Sigmoid colon (tissue), 7 donors: ENCODE measurements around the gene CDKN2A. TPM values are rescaled to one million over a fixed set of nuclear protein-coding genes. Genes with fewer than 3 reads are reported as not detected.

Experiments
- DNase-seq: peaks from one replicate; pipeline ENCODE4 v3.0.0-alpha.2; 2019
- H3K27ac ChIP-seq, 4 donors: fragments of 200-600 bp; sonication (generic); one replicate each; pipeline ENCODE4 v1.5.1; 2016 to 2019; ENCODE audit warnings: mild to moderate bottlenecking in 1 of 4
- H3K27me3 ChIP-seq, 3 donors: fragments of 200-600 bp; sonication (generic); one replicate each; pipeline ENCODE4 v1.5.1; 2019; ENCODE audit warnings: mild to moderate bottlenecking in 1 of 3
- H3K36me3 ChIP-seq, 4 donors: fragments of 200-600 bp; sonication (generic); one replicate each; pipeline ENCODE4 v1.5.1; 2016 to 2019
- H3K4me1 ChIP-seq, 4 donors: fragments of 200-600 bp; sonication (generic); one replicate each; pipeline ENCODE4 v1.5.1; 2017 to 2019
- H3K4me3 ChIP-seq, 4 donors: fragments of 200-600 bp; sonication (generic); one replicate each; pipeline ENCODE4 v1.5.1; 2017 to 2019; ENCODE audit warnings: mild to moderate bottlenecking in 2 of 4, moderate library complexity in 1 of 4
- H3K9me3 ChIP-seq, 4 donors: fragments of 200-600 bp in 3 of 4; sonication (generic) in 3 of 4; one replicate each; pipeline versions ENCODE4 v1.5.1 to v1.6.1; 2013 to 2019
- CTCF ChIP-seq, 4 experiments: fragments of 450-650 bp in 3 of 4; fragments of 200-600 bp in 1 of 4; IDR thresholded peaks; one replicate each; pipeline ENCODE4 v1.5.1; 2016 to 2019; ENCODE audit warnings: antibody characterized with exemption in 4 of 4, mild to moderate bottlenecking in 3 of 4, moderate library complexity in 2 of 4
- EP300 ChIP-seq, 4 donors: sonication (generic); formaldehyde crosslinking; IDR thresholded peaks; one replicate each; pipeline ENCODE4 v1.6.1; 2017; ENCODE audit warnings: antibody characterized with exemption in 4 of 4
- POLR2A ChIP-seq, 2 donors: fragments of 450-650 bp; IDR thresholded peaks; one replicate each; pipeline ENCODE4 v1.6.1; 2016; ENCODE audit warnings: antibody characterized with exemption in 2 of 2, mild to moderate bottlenecking in 2 of 2, moderate library complexity in 2 of 2
- POLR2AphosphoS5 ChIP-seq, 4 donors: sonication (generic); formaldehyde crosslinking; IDR thresholded peaks; one replicate each; pipeline ENCODE4 v1.6.1; 2017; ENCODE audit warnings: antibody characterized with exemption in 4 of 4
- WGBS, 2 donors: extraction: QIAGEN DNeasy Blood & Tissue Kit; methylation state at CpG; one replicate each; pipeline ENCODE4 v1.1.7; 2013; 5-methylcytosine and 5-hydroxymethylcytosine counted together
- intact Hi-C: fragments of 100-400 bp; cut with DNase I; formaldehyde crosslinking; loops from one replicate; pipeline ENCODE4 v1.15.1; 2023
- polyA plus RNA-seq, 3 donors: library from polyadenylated mRNA; stranded (reverse); fragments of 200-250 nt; gene quantifications; one replicate each; pipeline ENCODE4 v1.2.3, GENCODE V29; 2013
- total RNA-seq, 4 donors: library from RNA; depleted of rRNA; stranded (reverse); fragments of >200 nt; gene quantifications; one replicate each; pipeline ENCODE4 v1.1.0, GENCODE V29; 2016
- donor health status: healthy with polysubstance abuse.
- donor health status: Bipolar disorder and iron deficiency.
- donor health status: healthy.

CDKN2A gene
- total and polyA plus RNA-seq, 7 donors: 1.4 to 6.1 (median 2.5) TPM

GRCh38 chr9:21991072-21991959 lies 2.9 kb downstream of the CDKN2A start:
- peaks cover 0 to 25% (median 10%) of the 10 kb centered on the region in 4 donors for H3K4me1 ChIP-seq
- no peak for DNase-seq
- peaks cover 23 to 97% (median 56%) of the 10 kb centered on the region in 3 donors for H3K27me3 ChIP-seq
- H3K36me3 ChIP-seq: no peaks in the 10 kb centered on the region
- H3K9me3 ChIP-seq: no peaks in the 10 kb centered on the region
- TF ChIP-seq POLR2A (IDR thresholded peaks at IDR 0.05) (no peak), EP300 (IDR thresholded peaks at IDR 0.05) (no peak), POLR2AphosphoS5 (IDR thresholded peaks at IDR 0.05) (no peak), CTCF (IDR thresholded peaks at IDR 0.05) (no peak)
- intact Hi-C loops: no loop called here
- no peak overlapping the region for H3K27ac ChIP-seq
- no peak overlapping the region for H3K4me3 ChIP-seq
- 71 to 83% methylated on average over 5 of the region's 5 CpGs for WGBS, 2 donors

GRCh38 chr9:21989440-21990189 lies 4.6 kb downstream of the CDKN2A start:
- peaks cover 0 to 13% (median 10%) of the 10 kb centered on the region in 4 donors for H3K4me1 ChIP-seq
- 16 to 51% methylated on average over 35 of the region's 35 CpGs for WGBS, 2 donors
- no peaks in the 10 kb centered on the region for H3K9me3 ChIP-seq
- no peaks in the 10 kb centered on the region for H3K36me3 ChIP-seq
- no peak overlapping the region for H3K27ac ChIP-seq
- intact Hi-C loops: no loop called here
- no peak for TF ChIP-seq POLR2AphosphoS5 (IDR thresholded peaks at IDR 0.05)
- no peak for TF ChIP-seq POLR2A (IDR thresholded peaks at IDR 0.05)
- TF ChIP-seq EP300 (IDR thresholded peaks at IDR 0.05): no peak
- no peak for TF ChIP-seq CTCF (IDR thresholded peaks at IDR 0.05)
- H3K27me3 ChIP-seq: peaks cover 29 to 100% (median 69%) of the 10 kb centered on the region in 3 donors
- H3K4me3 ChIP-seq: no peak overlapping the region
- DNase-seq: no peak

DNA sequence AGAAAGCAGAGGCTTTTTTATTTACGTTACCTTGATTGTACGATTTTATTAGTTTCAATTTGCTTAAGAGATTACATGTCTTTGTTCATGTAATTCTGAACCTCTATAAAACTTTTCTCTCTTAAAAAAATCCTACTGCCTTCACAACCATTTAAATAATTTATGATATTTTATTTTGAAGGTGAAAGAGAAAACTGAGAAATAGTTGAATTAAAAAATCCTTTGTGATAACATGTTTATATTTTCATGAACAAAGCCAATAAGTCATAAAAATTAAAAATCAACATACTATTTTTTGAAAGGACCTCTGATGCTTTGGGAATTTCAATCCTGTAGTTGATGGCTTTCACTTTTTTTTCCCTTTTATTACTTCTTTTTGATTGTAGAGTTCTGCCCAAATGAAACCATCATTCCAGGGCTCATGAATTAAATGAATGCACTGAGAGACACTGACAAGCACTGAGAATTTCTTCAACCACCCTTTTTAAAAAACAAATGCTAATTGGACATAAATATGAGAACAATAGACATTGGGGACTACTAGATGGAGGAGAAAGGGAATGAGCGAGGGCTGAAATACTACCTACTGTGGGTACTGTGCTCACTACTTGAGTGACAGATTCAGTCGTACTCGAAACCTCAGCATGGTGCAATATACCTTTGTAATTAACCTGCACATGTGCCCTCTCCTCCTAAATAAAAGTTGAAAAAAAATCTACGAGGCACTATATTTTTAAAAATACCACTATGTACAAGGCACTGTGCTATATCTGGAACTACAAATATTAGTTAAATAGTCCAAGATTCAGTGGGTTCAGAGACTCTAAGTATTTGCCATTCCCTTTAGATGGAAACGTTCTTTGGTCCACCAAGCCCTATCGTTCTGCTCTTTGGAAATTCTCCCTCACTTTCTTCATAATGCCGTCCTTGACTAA lies 5.9 kb downstream of the CDKN2A start:
- TF ChIP-seq CTCF (IDR thresholded peaks at IDR 0.05) (no peak), POLR2AphosphoS5 (IDR thresholded peaks at IDR 0.05) (no peak), EP300 (IDR thresholded peaks at IDR 0.05) (no peak), POLR2A (IDR thresholded peaks at IDR 0.05) (no peak)
- intact Hi-C loops: no loop called here
- Histone ChIP-seq H3K4me3 (no peak overlapping the region), H3K4me1 (no peaks in the 10 kb centered on the region), H3K36me3 (no peaks in the 10 kb centered on the region), H3K27ac (no peak overlapping the region), H3K27me3 (peaks cover 29 to 100% (median 76%) of the 10 kb centered on the region in 3 donors), H3K9me3 (peaks cover 0 to under 1% (median 0%) of the 10 kb centered on the region in 4 donors)
- DNase-seq: no peak
- WGBS, 2 donors: 24 to 35% methylated on average over 9 of the region's 9 CpGs

GRCh38 chr9:21985964-21986667 lies 8.1 kb downstream of the CDKN2A start:
- 65 to 70% methylated on average over 5 of the region's 5 CpGs for WGBS, 2 donors
- no peaks in the 10 kb centered on the region for H3K4me1 ChIP-seq
- TF ChIP-seq POLR2A (IDR thresholded peaks at IDR 0.05) (no peak), CTCF (IDR thresholded peaks at IDR 0.05) (no peak), POLR2AphosphoS5 (IDR thresholded peaks at IDR 0.05) (no peak), EP300 (IDR thresholded peaks at IDR 0.05) (no peak)
- intact Hi-C loops: no loop called here
- peaks cover 23 to 100% (median 75%) of the 10 kb centered on the region in 3 donors for H3K27me3 ChIP-seq
- H3K9me3 ChIP-seq: peaks cover 0 to 4% (median 0%) of the 10 kb centered on the region in 4 donors
- DNase-seq: no peak
- H3K27ac ChIP-seq: no peak overlapping the region
- no peak overlapping the region for H3K4me3 ChIP-seq
- no peaks in the 10 kb centered on the region for H3K36me3 ChIP-seq
